Omental fat pad (tissue), 4 donors: ENCODE measurements around the gene RERE. TPM values are rescaled to one million over a fixed set of nuclear protein-coding genes. Genes with fewer than 3 reads are reported as not detected.

Experiments used
- ATAC-seq: fragments of 150-250 bp; one replicate; pipeline ENCODE4 v1.9.1; 2016; ENCODE audit warnings: mild to moderate bottlenecking, moderate library complexity; ENCODE audit not compliant: low FRiP score
- DNase-seq: peaks from one replicate; pipeline ENCODE4 v3.0.0-alpha.2; 2019; ENCODE audit warnings: low spot score
- CTCF ChIP-seq, 3 donors: fragments of 450-650 bp; IDR thresholded peaks; one replicate each; pipeline ENCODE4 v1.5.1; 2016 to 2017; ENCODE audit warnings: antibody characterized with exemption in 3 of 3, mild to moderate bottlenecking in 3 of 3, moderate library complexity in 2 of 3
- total RNA-seq, 4 donors: library from RNA; depleted of rRNA; stranded (reverse); fragments of >200 nt; gene quantifications; one replicate each; pipeline ENCODE4 v1.1.0, GENCODE V29; 2016

The RERE gene
- total RNA-seq, 4 donors from 2014 or later: 46.3 to 117 (median 55.4) TPM

- ATAC-seq (no peak), DNase-seq (no peak)
- TF ChIP-seq CTCF (IDR thresholded peaks at IDR 0.05): no peak
Measured at GRCh38 chr1:8477166-8477982, 340.1 kb downstream of the RERE start.

- TF ChIP-seq CTCF (IDR thresholded peaks at IDR 0.05): no peak
- no peak for ATAC-seq
Measured at GRCh38 chr1:8476006-8476405, 341.4 kb downstream of the RERE start.

GRCh38 chr1:8474369-8474768 lies 343.1 kb downstream of the RERE start:
- no peak for TF ChIP-seq CTCF (IDR thresholded peaks at IDR 0.05)
- DNase-seq (no peak), ATAC-seq (no peak)

More at GRCh38 chr1:8476006-8476405, 341.4 kb downstream of the RERE start:
- DNase-seq: no peak

- DNase-seq (no peak), ATAC-seq (no peak)
- TF ChIP-seq CTCF (IDR thresholded peaks at IDR 0.05): no peak
Measured at GRCh38 chr1:8473891-8474300, 343.5 kb downstream of the RERE start.

GRCh38 chr1:8473121-8473875 lies 344.1 kb downstream of the RERE start:
- TF ChIP-seq CTCF (IDR thresholded peaks at IDR 0.05): no peak
- DNase-seq: no peak
- ATAC-seq: no peak

- ATAC-seq (no peak), DNase-seq (no peak)
- TF ChIP-seq CTCF (IDR thresholded peaks at IDR 0.05): no peak
Measured at GRCh38 chr1:8472668-8473067, 344.8 kb downstream of the RERE start.
